ENCODE data around the gene C1QTNF9.
"Not testable (repeated sequence)": the region's sequence is repeated elsewhere in the genome, so short reads cannot be mapped to it uniquely, and the experiment has no call there.

The C1QTNF9 gene

DNA sequence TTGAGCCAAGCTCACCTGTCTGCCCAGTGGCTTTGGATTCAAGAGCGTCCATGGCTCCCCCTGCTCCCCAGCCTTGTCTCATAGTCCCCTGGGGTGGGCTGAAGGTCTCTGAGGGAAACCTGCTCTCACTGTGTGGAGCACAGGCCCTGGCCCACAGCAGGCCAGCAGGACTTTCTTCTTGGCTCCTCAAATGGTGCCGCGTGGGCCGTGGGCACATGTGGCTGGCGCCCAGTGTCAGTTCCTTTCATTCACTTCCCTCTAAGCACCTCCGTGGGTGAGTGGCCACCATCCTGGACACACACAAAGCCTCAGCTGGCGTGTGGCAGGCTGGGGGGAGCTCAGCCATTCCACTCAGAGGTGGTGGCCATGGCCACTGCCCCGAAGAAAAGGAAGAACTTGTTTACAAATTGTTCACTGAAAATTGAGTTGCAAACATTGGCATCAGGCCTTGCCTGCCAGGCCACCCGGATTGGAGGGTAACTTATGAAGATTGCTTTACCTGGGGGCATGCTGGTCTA lies 53.1 kb downstream of the C1QTNF9 start:
- no peak for DNase-seq (ENCODE audit: low spot score)

DNA sequence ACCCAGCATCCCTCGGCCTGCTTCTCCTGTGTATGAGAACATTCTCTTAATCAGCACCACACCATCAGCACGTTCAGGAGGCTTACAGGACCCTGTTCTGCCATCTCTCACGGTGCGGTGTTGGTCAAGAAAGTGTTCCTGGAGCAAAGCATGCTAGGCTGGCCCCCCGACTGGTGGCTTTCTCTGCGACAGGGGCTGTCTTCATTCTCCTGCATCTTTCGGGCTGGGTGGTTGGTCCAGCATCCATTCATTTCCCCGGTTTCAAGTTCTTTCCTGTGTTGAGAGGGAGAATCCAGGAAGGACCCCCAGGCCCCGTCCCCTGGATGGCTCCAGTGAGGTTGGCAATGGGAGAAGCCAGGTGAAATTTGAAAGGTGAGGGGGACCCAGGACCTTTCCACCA lies 55.8 kb downstream of the C1QTNF9 start:
- no peak for DNase-seq (ENCODE audit: low spot score)

DNA sequence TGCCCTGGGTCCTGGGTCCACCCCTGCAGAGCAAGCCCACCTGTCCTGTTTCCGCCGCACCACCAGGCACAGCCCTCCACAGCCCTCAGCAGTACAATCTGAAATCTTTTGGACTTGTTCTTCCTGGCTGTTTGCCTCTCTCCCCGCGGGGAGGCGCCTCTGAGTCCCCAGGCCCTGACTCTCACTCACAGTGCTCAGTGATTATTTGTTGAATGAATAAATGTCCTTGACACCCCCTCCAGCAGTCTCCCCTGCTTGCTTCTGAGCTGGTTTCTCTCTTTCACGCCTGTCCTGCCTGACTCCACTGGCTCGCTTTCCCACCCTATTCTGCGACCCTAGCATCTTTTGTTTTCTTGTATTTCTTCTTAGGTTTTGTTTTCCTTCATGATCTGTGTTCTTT lies 56.9 kb downstream of the C1QTNF9 start:
- not testable (repeated sequence) for DNase-seq (ENCODE audit: low spot score)

DNA sequence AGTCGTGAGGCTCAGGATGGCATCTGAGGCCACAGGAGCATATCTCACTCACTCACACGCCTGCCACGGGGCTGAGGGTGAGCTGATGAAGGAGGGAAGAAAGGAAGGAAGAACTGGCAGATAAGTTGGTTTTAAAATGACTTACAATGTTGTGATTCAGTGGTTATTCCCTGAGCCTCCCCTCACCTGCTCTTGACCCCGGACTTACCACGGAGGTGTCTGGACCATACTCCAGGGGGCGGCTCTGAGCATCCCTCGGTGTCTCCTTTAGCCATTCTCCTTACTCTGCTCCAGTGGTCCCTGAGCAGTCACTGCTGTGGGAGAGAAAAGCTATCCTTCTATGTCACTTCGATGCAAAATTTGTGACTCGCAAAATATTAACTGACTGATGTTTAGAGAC lies 61.9 kb downstream of the C1QTNF9 start:
- DNase-seq (ENCODE audit: low spot score), result not testable (repeated sequence)
